ENCODE measurements around the gene WDR88. TPM values are rescaled to one million over a fixed set of nuclear protein-coding genes. Genes with fewer than 3 reads are reported as not detected.

WDR88 gene
- total and polyA plus RNA-seq, 2 of the 4 experiments (the other 2 are of a cell fraction): not detected

DNA sequence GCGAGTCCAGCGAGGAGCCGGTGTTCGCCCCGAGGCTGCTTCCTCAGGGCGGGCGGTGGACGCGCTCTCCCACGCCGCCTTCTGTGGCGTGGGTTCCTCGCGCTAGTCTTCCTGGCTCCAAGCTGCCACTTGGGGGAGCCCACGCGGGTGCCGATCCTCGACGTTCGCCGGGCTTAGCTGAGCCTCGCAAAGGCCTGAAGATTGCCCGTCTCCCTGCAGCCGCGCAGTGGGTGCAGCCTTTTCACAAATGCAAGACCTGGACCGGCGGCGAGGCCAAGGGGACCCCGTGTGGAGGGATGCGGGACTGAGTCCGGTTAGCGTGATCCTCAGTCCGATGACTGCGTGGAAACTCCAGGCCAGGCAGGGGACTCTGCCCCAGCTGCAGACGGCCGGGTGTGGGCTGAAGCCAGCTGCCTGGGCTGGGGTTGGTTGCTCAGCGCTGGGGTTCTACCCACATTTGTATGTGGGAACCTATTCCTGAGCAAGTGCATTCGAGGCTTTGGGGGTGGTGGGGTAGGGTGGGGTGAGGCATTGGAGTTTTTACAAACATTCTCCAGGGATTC, 45.6 kb downstream of the WDR88 start (continued):
- TF ChIP-seq, protein P1, sequence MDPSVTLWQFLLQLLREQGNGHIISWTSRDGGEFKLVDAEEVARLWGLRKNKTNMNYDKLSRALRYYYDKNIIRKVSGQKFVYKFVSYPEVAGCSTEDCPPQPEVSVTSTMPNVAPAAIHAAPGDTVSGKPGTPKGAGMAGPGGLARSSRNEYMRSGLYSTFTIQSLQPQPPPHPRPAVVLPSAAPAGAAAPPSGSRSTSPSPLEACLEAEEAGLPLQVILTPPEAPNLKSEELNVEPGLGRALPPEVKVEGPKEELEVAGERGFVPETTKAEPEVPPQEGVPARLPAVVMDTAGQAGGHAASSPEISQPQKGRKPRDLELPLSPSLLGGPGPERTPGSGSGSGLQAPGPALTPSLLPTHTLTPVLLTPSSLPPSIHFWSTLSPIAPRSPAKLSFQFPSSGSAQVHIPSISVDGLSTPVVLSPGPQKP (IDR thresholded peaks at IDR 0.05; ENCODE audit: borderline replicate concordance, low read depth, low read length): no peak

DNA sequence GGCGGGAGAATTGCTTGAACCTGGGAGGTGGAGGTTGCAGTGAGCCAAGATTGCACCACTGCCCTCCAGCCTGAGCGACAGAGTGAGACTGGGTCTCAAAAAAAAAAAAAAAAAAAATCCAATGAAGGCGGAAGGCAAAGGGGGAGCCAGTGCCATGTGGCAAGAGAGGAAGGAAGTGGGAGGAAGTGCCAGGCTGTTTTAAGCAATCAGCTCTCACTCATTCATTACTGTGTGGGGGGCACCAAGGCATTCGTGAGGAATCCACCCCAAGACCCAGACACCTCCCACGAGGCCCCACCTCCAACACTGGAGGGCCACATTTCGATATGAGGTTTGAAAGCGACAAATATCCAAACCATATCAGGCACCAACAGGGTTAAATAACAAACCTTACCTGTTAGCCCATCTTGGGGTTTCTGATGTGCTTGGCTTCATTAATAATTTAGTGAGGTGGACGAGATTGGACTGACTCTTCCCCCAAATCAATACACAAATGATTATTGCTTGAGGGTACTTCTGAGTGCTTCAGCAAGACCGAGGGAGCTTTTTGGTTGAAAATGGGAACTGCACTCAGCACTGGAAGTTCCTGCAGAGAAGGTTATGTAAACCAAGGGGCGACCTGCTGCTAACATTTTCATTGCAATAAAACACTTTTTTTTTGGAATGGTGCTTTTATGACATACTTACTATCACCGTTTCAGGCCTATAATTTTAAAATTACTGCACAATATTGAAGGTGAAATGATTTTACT, 54.7 kb downstream of the WDR88 start:
- in situ Hi-C loops (cut with MboI; ENCODE audit: low sequenced_read_pairs) (loop anchor here (10.0 kb wide), 1 partner anchor 52 kb away; the partner anchor contains the start of gene WDR88), intact Hi-C loops (cut with micrococcal nuclease) (no loop called here), dilution Hi-C loops (cut with HindIII; ENCODE audit: low sequenced_read_pairs, unreplicated experiment) (no loop called here)
- H3K36me3 ChIP-seq (ENCODE audit: control insufficient read depth, insufficient read depth, low read length): no peaks in the 10 kb centered on the region
- no peaks in the 10 kb centered on the region for H3K4me1 ChIP-seq (ENCODE audit: control insufficient read depth, insufficient read depth, low read length)
- no peaks in the 10 kb centered on the region for H3K9me3 ChIP-seq (ENCODE audit: control insufficient read depth, insufficient read depth, low read length)
- WGBS, 2 experiments (ENCODE audit: extremely low coverage in 2 of 2, insufficient read length in 1 of 2): 40% methylated on average over 1 of the region's 11 CpGs; no CpG with 5 or more reads in 1 of the 2 experiments
- no peak overlapping the region for H3K23ac ChIP-seq (ENCODE audit: low read depth, low read length)
- DNase-seq (no peak), ATAC-seq (ENCODE audit: low read depth) (no peak)
- no peak overlapping the region for H4K91ac ChIP-seq (ENCODE audit: insufficient read depth, low read depth, low read length)
- no peak overlapping the region for H3K14ac ChIP-seq (replicated peaks; ENCODE audit: low read depth, low read length)
- no peaks in the 10 kb centered on the region for H3K79me1 ChIP-seq (ENCODE audit: low read depth in 1 of 2, low read length in 2 of 2)
- H3K4ac ChIP-seq (ENCODE audit: low read depth, low read length): no peak overlapping the region
- no peaks in the 10 kb centered on the region for H3K9me1 ChIP-seq (ENCODE audit: insufficient read depth, low read length)
- no peak overlapping the region for H3K4me2 ChIP-seq (ENCODE audit: low read depth, low read length)
- H2BK120ac ChIP-seq (ENCODE audit: low read depth, low read length): no peak overlapping the region
- H2BK5ac ChIP-seq (ENCODE audit: low read depth, low read length, poor library complexity, severe bottlenecking): no peak overlapping the region
- H2BK15ac ChIP-seq (ENCODE audit: low read depth, low read length): no peak overlapping the region
- H4K8ac ChIP-seq (ENCODE audit: low read depth in 2 of 2, low read length in 2 of 2): no peak overlapping the region
- no peak overlapping the region for H2BK20ac ChIP-seq (ENCODE audit: low read depth, low read length)
- no peak overlapping the region for H4K5ac ChIP-seq (ENCODE audit: low read depth, low read length)
- H2AK5ac ChIP-seq (ENCODE audit: low read depth, low read length): no peak overlapping the region
- peaks cover 5% of the 10 kb centered on the region; the same call in 1 of the 2 replicates for H3K27me3 ChIP-seq (ENCODE audit: control insufficient read depth, insufficient read depth, low read length)
- H3K27ac ChIP-seq (ENCODE audit: insufficient read depth, low read length): no peak overlapping the region
- H2AK9ac ChIP-seq (replicated peaks; ENCODE audit: low read depth, low read length, poor library complexity): no peak overlapping the region
- POLR2A ChIA-PET (ENCODE audit: unreplicated experiment): no interaction called here
- CTCF ChIA-PET: interaction anchor here (1.3 kb wide), 1 partner anchor 10 kb away, joined by 8 read pairs; no protein-coding TSS in a partner anchor
- H3K18ac ChIP-seq (ENCODE audit: low read depth, low read length): no peak overlapping the region
- H3K56ac ChIP-seq (ENCODE audit: extremely low read depth, insufficient read depth, low read length): no peak overlapping the region
- H3K9ac ChIP-seq (ENCODE audit: low read depth, low read length): no peak overlapping the region
- H2AFZ ChIP-seq (replicated peaks; ENCODE audit: low read length, poor library complexity): no peak overlapping the region
- H4K20me1 ChIP-seq (ENCODE audit: insufficient read depth, low read length): no peaks in the 10 kb centered on the region
- H3K4me3 ChIP-seq (ENCODE audit: insufficient read depth, low read depth, low read length): no peak overlapping the region
- BruUV-seq (replicated peaks): no TSS peak
- no peak for TF ChIP-seq SMC3 (IDR thresholded peaks at IDR 0.05; ENCODE audit: low read depth, low read length)
- TF ChIP-seq USF2 (IDR thresholded peaks at IDR 0.05; ENCODE audit: low read depth, low read length): no peak
- no peak for TF ChIP-seq POLR2A (IDR thresholded peaks at IDR 0.05; ENCODE audit: low read depth, low read length)
- TF ChIP-seq NFE2L2 (IDR thresholded peaks at IDR 0.05; ENCODE audit: low read depth, low read length): no peak
- TF ChIP-seq MAZ (IDR thresholded peaks at IDR 0.05; ENCODE audit: borderline replicate concordance, low read depth, low read length): no peak
- no peak for TF ChIP-seq RAD21 (IDR thresholded peaks at IDR 0.05; ENCODE audit: low read length)
- no peak for TF ChIP-seq CHD1 (IDR thresholded peaks at IDR 0.05; ENCODE audit: low read depth, low read length)
- TF ChIP-seq, protein P1 (IDR thresholded peaks at IDR 0.05; ENCODE audit: borderline replicate concordance, low read depth, low read length): no peak
- TF ChIP-seq FOS (IDR thresholded peaks at IDR 0.05; ENCODE audit: low read depth, low read length): no peak
- TF ChIP-seq, protein P2, sequence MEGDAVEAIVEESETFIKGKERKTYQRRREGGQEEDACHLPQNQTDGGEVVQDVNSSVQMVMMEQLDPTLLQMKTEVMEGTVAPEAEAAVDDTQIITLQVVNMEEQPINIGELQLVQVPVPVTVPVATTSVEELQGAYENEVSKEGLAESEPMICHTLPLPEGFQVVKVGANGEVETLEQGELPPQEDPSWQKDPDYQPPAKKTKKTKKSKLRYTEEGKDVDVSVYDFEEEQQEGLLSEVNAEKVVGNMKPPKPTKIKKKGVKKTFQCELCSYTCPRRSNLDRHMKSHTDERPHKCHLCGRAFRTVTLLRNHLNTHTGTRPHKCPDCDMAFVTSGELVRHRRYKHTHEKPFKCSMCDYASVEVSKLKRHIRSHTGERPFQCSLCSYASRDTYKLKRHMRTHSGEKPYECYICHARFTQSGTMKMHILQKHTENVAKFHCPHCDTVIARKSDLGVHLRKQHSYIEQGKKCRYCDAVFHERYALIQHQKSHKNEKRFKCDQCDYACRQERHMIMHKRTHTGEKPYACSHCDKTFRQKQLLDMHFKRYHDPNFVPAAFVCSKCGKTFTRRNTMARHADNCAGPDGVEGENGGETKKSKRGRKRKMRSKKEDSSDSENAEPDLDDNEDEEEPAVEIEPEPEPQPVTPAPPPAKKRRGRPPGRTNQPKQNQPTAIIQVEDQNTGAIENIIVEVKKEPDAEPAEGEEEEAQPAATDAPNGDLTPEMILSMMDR (conservative IDR thresholded peaks at IDR 0.05; ENCODE audit: low read depth, low read length): no peak

Measured in IMR-90 (cell line).